Measurements from ENCODE around the gene EDIL3.
"Not testable (repeated sequence)": the region's sequence is repeated elsewhere in the genome, so short reads cannot be mapped to it uniquely, and the experiment has no call there.

GRCh38 chr5:84309850-84310249 lies 74.8 kb downstream of the EDIL3 start:
- TF ChIP-seq CTCF (IDR thresholded peaks at IDR 0.05 in 4 of 5, conservative IDR thresholded peaks at IDR 0.05 in 1 of 5); POLR2A (IDR thresholded peaks at IDR 0.05): not testable (repeated sequence)
